C4-2B (cell line): ENCODE data around the gene FBXL13.
"Not testable (repeated sequence)": the region's sequence is repeated elsewhere in the genome, so short reads cannot be mapped to it uniquely, and the experiment has no call there.

Experiments
- H3K27ac ChIP-seq: fragments of 450-650 bp; 2 replicates; pipeline ENCODE4 v1.5.1; 2017
- ZFX ChIP-seq: fragments of 450-650 bp; IDR thresholded peaks from 2 replicates; pipeline ENCODE4 v1.6.1; 2017
- TF ChIP-seq, protein P1 (sequence below): fragments of 450-650 bp; conservative IDR thresholded peaks from 2 replicates; pipeline ENCODE4 v1.5.1; 2017; ENCODE audit warnings: mild to moderate bottlenecking

The FBXL13 gene

GRCh38 chr7:102843850-102844249 is 230.7 kb downstream of the FBXL13 start:
- no peak overlapping the region for H3K27ac ChIP-seq
- TF ChIP-seq, protein P1, sequence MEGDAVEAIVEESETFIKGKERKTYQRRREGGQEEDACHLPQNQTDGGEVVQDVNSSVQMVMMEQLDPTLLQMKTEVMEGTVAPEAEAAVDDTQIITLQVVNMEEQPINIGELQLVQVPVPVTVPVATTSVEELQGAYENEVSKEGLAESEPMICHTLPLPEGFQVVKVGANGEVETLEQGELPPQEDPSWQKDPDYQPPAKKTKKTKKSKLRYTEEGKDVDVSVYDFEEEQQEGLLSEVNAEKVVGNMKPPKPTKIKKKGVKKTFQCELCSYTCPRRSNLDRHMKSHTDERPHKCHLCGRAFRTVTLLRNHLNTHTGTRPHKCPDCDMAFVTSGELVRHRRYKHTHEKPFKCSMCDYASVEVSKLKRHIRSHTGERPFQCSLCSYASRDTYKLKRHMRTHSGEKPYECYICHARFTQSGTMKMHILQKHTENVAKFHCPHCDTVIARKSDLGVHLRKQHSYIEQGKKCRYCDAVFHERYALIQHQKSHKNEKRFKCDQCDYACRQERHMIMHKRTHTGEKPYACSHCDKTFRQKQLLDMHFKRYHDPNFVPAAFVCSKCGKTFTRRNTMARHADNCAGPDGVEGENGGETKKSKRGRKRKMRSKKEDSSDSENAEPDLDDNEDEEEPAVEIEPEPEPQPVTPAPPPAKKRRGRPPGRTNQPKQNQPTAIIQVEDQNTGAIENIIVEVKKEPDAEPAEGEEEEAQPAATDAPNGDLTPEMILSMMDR = no peak
- TF ChIP-seq ZFX = no peak

- TF ChIP-seq ZFX = no peak
- TF ChIP-seq, protein P1 = no peak
- no peak overlapping the region for H3K27ac ChIP-seq
These were observed 232.3 kb downstream of the FBXL13 start for GRCh38 chr7:102842284-102842683.

DNA sequence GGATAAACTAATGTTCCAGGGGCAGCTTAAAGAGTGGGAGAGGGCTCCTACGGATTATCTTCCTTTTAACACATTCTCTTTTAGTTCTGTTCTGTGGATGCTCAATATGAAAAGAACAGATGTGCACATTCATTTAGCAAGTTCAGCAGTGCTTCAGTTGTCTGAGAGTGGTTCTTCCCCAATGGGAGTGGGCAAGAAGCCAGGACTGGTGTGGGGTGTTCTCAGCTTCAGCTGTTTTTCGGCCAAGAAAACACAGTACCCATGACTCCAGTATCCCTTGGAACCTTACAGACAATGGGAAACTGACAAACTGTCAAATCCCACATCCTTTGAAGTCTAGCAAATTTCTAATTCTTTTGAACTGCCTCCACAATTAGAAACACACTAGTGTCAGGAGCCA is 233.3 kb downstream of the FBXL13 start:
- no peak for TF ChIP-seq ZFX
- TF ChIP-seq, protein P1 = no peak
- H3K27ac ChIP-seq = no peak overlapping the region

DNA sequence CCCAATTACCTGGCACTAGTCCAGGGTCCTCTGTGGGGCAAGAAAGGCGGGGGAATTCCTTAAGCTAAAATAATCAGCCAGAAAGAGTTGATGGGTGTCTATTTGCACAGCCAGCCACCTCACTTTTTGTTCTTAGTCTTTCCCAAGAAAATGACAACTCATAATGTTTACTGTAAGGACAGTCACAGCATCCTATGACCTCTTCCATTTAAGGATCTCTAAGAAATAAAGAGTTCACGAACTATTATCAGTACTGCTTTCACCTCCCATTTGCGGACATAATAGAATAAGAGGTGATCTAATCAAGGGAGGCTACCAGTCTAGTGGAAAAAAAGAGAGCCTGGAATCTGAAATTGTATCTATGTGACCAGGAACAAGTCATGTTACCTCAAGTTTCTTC is 234.2 kb downstream of the FBXL13 start:
- no peak for TF ChIP-seq ZFX
- TF ChIP-seq, protein P1 = no peak
- H3K27ac ChIP-seq = no peak overlapping the region

DNA sequence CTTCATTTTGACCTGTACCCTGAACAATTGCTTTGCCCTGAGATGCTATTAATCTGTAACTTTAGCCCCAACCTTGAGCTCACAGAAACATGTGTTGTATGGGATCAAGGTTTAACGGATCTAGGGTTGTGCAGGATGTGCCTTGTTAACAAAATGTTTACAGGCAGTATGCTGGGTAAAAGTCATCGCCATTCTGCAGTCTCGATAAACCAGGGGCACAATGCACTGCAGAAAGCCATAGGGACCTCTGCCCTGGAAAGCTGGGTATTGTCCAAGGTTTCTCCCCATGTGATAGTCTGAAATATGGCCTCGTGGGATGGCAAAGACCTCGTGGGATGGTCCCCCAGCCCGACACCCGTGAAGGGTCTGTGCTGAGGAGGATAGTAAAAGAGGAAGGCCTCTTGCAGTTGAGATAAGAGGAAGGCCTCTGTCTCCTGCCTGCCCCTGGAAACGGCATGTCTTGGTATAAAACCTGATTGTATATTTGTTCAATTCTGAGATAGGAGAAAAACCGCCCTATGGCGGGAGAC is 236.0 kb downstream of the FBXL13 start:
- not testable (repeated sequence) for H3K27ac ChIP-seq

GRCh38 chr7:102837802-102838201 is 236.8 kb downstream of the FBXL13 start:
- no peak overlapping the region for H3K27ac ChIP-seq
- no peak for TF ChIP-seq ZFX
- TF ChIP-seq, protein P1 = no peak

- H3K27ac ChIP-seq = no peak overlapping the region
- TF ChIP-seq ZFX = no peak
- TF ChIP-seq, protein P1 = no peak
These were observed 237.6 kb downstream of the FBXL13 start for GRCh38 chr7:102836977-102837376.

DNA sequence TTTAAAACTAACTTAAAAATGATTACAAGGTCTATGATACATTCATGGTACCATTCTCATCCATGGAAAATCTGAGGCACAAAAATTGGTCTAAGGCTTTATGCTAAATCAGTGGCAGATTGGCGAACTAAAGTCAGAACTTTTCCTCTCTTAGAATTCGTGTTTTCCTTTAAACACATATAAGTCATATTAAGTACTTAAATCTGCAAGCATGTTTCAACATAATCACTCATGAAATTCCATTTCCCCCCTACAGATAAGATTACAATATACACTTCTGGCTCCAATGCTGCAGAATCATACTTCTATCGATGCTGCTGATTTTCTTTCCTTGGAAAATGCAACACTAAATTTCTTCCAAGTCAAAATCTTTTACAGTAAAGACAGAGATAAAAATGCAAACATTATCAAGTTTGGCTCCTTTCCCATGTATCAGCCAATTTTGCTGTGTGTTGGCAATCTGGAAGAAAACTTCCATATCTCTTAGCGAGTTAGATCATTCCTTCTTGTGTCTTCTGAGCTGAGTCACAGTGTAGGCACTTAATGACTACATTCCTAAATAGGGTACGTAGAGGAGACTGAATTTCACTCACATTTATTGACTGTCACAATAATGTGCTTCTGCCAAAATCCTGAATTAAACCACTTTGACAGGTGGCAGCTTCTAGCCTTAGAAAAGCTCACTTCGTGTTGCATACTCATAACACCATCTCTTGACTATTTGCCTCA is 238.2 kb downstream of the FBXL13 start:
- TF ChIP-seq ZFX = no peak
- TF ChIP-seq, protein P1 = no peak
- no peak overlapping the region for H3K27ac ChIP-seq
